GM12878 (cell line): Measurements from ENCODE around the gene FGF1. TPM values are rescaled to one million over a fixed set of nuclear protein-coding genes. Genes with fewer than 3 reads are reported as not detected.

ENCODE experiments used
- ATAC-seq: fragments of 200-7000 bp; cut with Tn5 transposase; 3 replicates; pipeline ENCODE4 v1.9.1; 2020; ENCODE audit warnings: mild to moderate bottlenecking, moderate library complexity
- BruUV-seq: library from RNA; stranded (reverse); fragments of 400-500 nt; replicated peaks from 2 replicates; lab custom pipeline; 2021; lab: Mats Ljungman, UMichigan
- CTCF ChIA-PET: fragments of 300-600 bp; sonication (Branson Sonifier 250); formaldehyde crosslinking; extraction: SDS; loops from one replicate; lab custom pipeline; 2021; ENCODE audit warnings: inconsistent platforms; lab: Yijun Ruan, JAX
- POLR2A ChIA-PET: fragments of 350-600 bp; formaldehyde crosslinking; extraction: SDS; loops from one replicate; lab custom pipeline; 2021; ENCODE audit warnings: inconsistent platforms; lab: Charles Lee
- RAD21 ChIA-PET: fragments of 300-600 bp; sonication (Branson Sonifier 250); formaldehyde crosslinking; loops from one replicate; lab custom pipeline; 2023; ENCODE audit warnings: antibody characterized with exemption; ENCODE audit not compliant: unreplicated experiment; lab: Charles Lee
- SMC1A ChIA-PET: fragments of 300-600 bp; sonication (Branson Sonifier 250); formaldehyde crosslinking; loops from one replicate; lab custom pipeline; 2023; ENCODE audit not compliant: unreplicated experiment, uncharacterized antibody; lab: Charles Lee
- DNase-seq: peaks from one replicate; pipeline ENCODE4 v3.0.0-alpha.2; 2011; ENCODE audit warnings: low read depth, low spot score
- FAIRE-seq: peaks from 3 replicates; lab custom pipeline; 2011; peaks lifted over from hg19 to GRCh38; lab: Jason Lieb, UNC
- H2AFZ ChIP-seq: 2 replicates; pipeline ENCODE4 v1.6.0; 2011; ENCODE audit warnings: low read depth, low read length, control low read depth; ENCODE audit not compliant: control insufficient read depth
- H3K27ac ChIP-seq: 2 replicates; pipeline ENCODE4 v1.5.1; 2011; ENCODE audit warnings: control low read depth; ENCODE audit not compliant: control insufficient read depth, insufficient read depth
- H3K27me3 ChIP-seq, 2 experiments: replicated peaks in 1 of 2; 2 replicates each; pipeline versions ENCODE4 v1.6.0 to v1.6.1; 2011; ENCODE audit warnings: low read length in 1 of 2; ENCODE audit not compliant: control insufficient read depth in 2 of 2, insufficient read depth in 2 of 2
- H3K36me3 ChIP-seq, 2 experiments: 2 replicates each; pipeline ENCODE4 v1.5.1; 2011; ENCODE audit warnings: low read length in 1 of 2; ENCODE audit not compliant: control insufficient read depth in 2 of 2, insufficient read depth in 2 of 2
- H3K4me1 ChIP-seq: 2 replicates; pipeline ENCODE4 v1.6.1; 2011; ENCODE audit warnings: mild to moderate bottlenecking, low read length, moderate library complexity, mixed read lengths; ENCODE audit not compliant: control insufficient read depth, insufficient read depth
- H3K4me2 ChIP-seq: 2 replicates; pipeline ENCODE4 v1.6.0; 2011; ENCODE audit warnings: control low read depth; ENCODE audit not compliant: control insufficient read depth, insufficient read depth
- H3K4me3 ChIP-seq: fragments of 200-600 bp; sonication (generic); 2 replicates; pipeline ENCODE4 v1.5.1; 2016
- H3K79me2 ChIP-seq: 2 replicates; pipeline ENCODE4 v1.6.0; 2011; ENCODE audit warnings: low read length; ENCODE audit not compliant: control insufficient read depth, insufficient read depth
- H3K9ac ChIP-seq: 2 replicates; pipeline ENCODE4 v1.8.0; 2011; ENCODE audit warnings: low read length, control low read depth, mixed read lengths; ENCODE audit not compliant: control insufficient read depth, insufficient read depth
- H3K9me3 ChIP-seq: replicated peaks from 3 replicates; pipeline ENCODE4 v1.5.1; 2011; ENCODE audit warnings: mild to moderate bottlenecking, low read length; ENCODE audit not compliant: control insufficient read depth, insufficient read depth
- H4K20me1 ChIP-seq: 2 replicates; pipeline ENCODE4 v1.6.0; 2011; ENCODE audit not compliant: control insufficient read depth, insufficient read depth
- ASH2L ChIP-seq: fragments of 300-600, 200-600 bp; sonication (generic); IDR thresholded peaks from 2 replicates; pipeline ENCODE4 v1.6.1; 2017; ENCODE audit warnings: low read depth, mild to moderate bottlenecking, borderline replicate concordance
- ATF2 ChIP-seq: IDR thresholded peaks from 2 replicates; pipeline ENCODE4 v1.6.1; 2012; ENCODE audit warnings: low read length, inconsistent platforms
- CREM ChIP-seq: IDR thresholded peaks from 2 replicates; pipeline ENCODE4 v1.6.1; 2014; ENCODE audit warnings: antibody characterized with exemption, low read depth
- KAT2A ChIP-seq: conservative IDR thresholded peaks from 2 replicates; pipeline ENCODE4 v1.6.1; 2011; ENCODE audit warnings: low read depth, low read length; ENCODE audit not compliant: control insufficient read depth
- NBN ChIP-seq: fragments of 450-650 bp; IDR thresholded peaks from 2 replicates; pipeline ENCODE4 v1.6.1; 2016
- NFYB ChIP-seq: IDR thresholded peaks from 2 replicates; pipeline ENCODE4 v1.6.1; 2011; ENCODE audit warnings: low read depth, mild to moderate bottlenecking, low read length, improper control_type of control experiment, moderate library complexity; ENCODE audit not compliant: insufficient read depth
- NR2F1 ChIP-seq: fragments of 450-650 bp; conservative IDR thresholded peaks from 2 replicates; pipeline ENCODE4 v1.6.1; 2017; ENCODE audit warnings: mild to moderate bottlenecking
- RFX5 ChIP-seq: IDR thresholded peaks from 2 replicates; pipeline ENCODE4 v1.6.1; 2011; ENCODE audit warnings: low read depth, low read length, improper control_type of control experiment
- SKIL ChIP-seq: fragments of 450-650 bp; IDR thresholded peaks from 2 replicates; pipeline ENCODE4 v1.6.1; 2017; ENCODE audit warnings: mild to moderate bottlenecking, low read depth, inconsistent platforms; ENCODE audit not compliant: poor library complexity, severe bottlenecking
- SMC3 ChIP-seq: IDR thresholded peaks from 2 replicates; pipeline ENCODE4 v1.6.1; 2011; ENCODE audit warnings: low read length, improper control_type of control experiment, borderline replicate concordance
- ZNF24 ChIP-seq: fragments of 450-650 bp; IDR thresholded peaks from 2 replicates; pipeline ENCODE4 v1.6.1; 2017; ENCODE audit warnings: antibody characterized with exemption, mild to moderate bottlenecking
- WGBS: methylation state at CpG from one replicate; pipeline ENCODE4 v1.1.6; 2016; ENCODE audit warnings: low lambda C conversion rate; ENCODE audit not compliant: insufficient replicate concordance, insufficient coverage; ENCODE audit errors: missing lambda C conversion rate; 5-methylcytosine and 5-hydroxymethylcytosine counted together
- in situ Hi-C: fragments of 300-500 bp; cut with MboI; formaldehyde crosslinking; loops from 9 replicates; pipeline ENCODE4 v1.14.3; 2018; ENCODE audit warnings: mixed read lengths
- intact Hi-C: fragments of 100-400 bp; cut with micrococcal nuclease; formaldehyde crosslinking; loops from one replicate; pipeline ENCODE4 v1.14.2; 2022; ENCODE audit not compliant: unreplicated experiment
- polyA plus RNA-seq, 11 experiments: library from polyadenylated mRNA; depleted of rRNA in 4 of 11; unstranded in 6 of 11; stranded (reverse) in 5 of 11; fragments of >200 nt; fragmentation: Nextera tagmentation in 4 of 11; fragmentation: Illumina TruSeq in 1 of 11; extraction: Ambion mirVana in 4 of 11; extraction: Trizol in 1 of 11; gene quantifications; 1 replicate in 1 of 11; 2 replicates in 10 of 11; pipeline versions ENCODE4 v1.2.1 to v1.2.3, GENCODE V29; 2011 to 2016; ENCODE audit warnings: inconsistent platforms in 2 of 11, missing spikeins in 2 of 11, low read depth in 1 of 11
- total RNA-seq, 4 experiments: library from RNA; depleted of rRNA in 3 of 4; stranded (reverse); fragments of >200 nt in 3 of 4; fragmentation: Illumina TruSeq in 1 of 4; extraction: Trizol in 1 of 4; gene quantifications; 2 replicates each; pipeline versions ENCODE4 v1.2.1 to v1.2.3, GENCODE V29; 2013 to 2021

Gene FGF1
- total and polyA plus RNA-seq, 10 of the 15 experiments (the other 5 are each of a cell fraction or from before 2014, with no cell fraction given): not detected

- 39% methylated on average over 1 of the region's 1 CpG for WGBS
- ChIA-PET RAD21 (no interaction called here), SMC1A (no interaction called here), POLR2A (no interaction called here), CTCF (interaction anchor here (0.9 to 1.4 kb wide), 3 partner anchors 18 to 291 kb away, joined by 3 to 5 read pairs (median 3); no protein-coding TSS in a partner anchor)
- Histone ChIP-seq H2AFZ (no peak overlapping the region), H3K9me3 (no peaks in the 10 kb centered on the region), H3K36me3 (no peaks in the 10 kb centered on the region), H3K4me2 (no peak overlapping the region), H3K9ac (no peak overlapping the region), H3K4me1 (no peaks in the 10 kb centered on the region), H3K27ac (no peak overlapping the region), H3K79me2 (no peaks in the 10 kb centered on the region), H4K20me1 (no peaks in the 10 kb centered on the region), H3K27me3 (no peaks in the 10 kb centered on the region; a peak in 1 of 4 replicates), H3K4me3 (no peak overlapping the region)
- TF ChIP-seq ATF2: no peak
- no peak for TF ChIP-seq ASH2L
- TF ChIP-seq NBN: no peak
- TF ChIP-seq SMC3: no peak
- no peak for TF ChIP-seq KAT2A
- no peak for TF ChIP-seq CREM
- no peak for TF ChIP-seq ZNF24
- TF ChIP-seq NFYB: no peak
- TF ChIP-seq SKIL: no peak
- TF ChIP-seq NR2F1: no peak
- no peak for TF ChIP-seq RFX5
- DNase-seq (no peak), ATAC-seq (no peak), FAIRE-seq (no peak)
- BruUV-seq: no TSS peak
- in situ Hi-C loops (no loop called here), intact Hi-C loops (no loop called here)
Observed at GRCh38 chr5:142589720-142590119, 96.2 kb downstream of the FGF1 start.
